Measurements from ENCODE around the gene CCL24. TPM values are rescaled to one million over a fixed set of nuclear protein-coding genes. Genes with fewer than 3 reads are reported as not detected.
A peak's percentile ranks its signal among the peaks of the same experiment; 100 is the strongest.
"Not testable (repeated sequence)": the region's sequence is repeated elsewhere in the genome, so short reads cannot be mapped to it uniquely, and the experiment has no call there.

CCL24 gene
- total RNA-seq = 4.1 TPM
- long read RNA-seq, partial matches to known transcripts = 0 of 1 reads
- long read RNA-seq, other reads (novel, unspliced or antisense) = 0 of 1 reads

GRCh38 chr7:75813781-75814236, at the start of gene CCL24:
Gene CCL24 (minus strand): TSS chr7:75813806. CDS start chr7:75813715, 91 bp downstream.
- DNase-seq (peak; percentile 62), ATAC-seq (peak; percentile 40 to 54)
- Histone ChIP-seq H3K36me3 (no peaks in the 10 kb centered on the region), H3K27ac (no peak within 1 kb of the TSS), H3K9me3 (no peaks in the 10 kb centered on the region), H3K4me1 (no peaks in the 10 kb centered on the region), H3K27me3 (ENCODE audit: low read depth) (no peaks in the 10 kb centered on the region), H3K4me3 (no peak within 1 kb of the TSS)
- intact Hi-C loops (cut with DNase I) = no loop called here
- no peak for TF ChIP-seq CTCF (IDR thresholded peaks at IDR 0.05)

- Histone ChIP-seq H3K27ac (no peak overlapping the region), H3K4me1 (peaks cover 7% of the 10 kb centered on the region), H3K4me3 (no peak overlapping the region), H3K27me3 (ENCODE audit: low read depth) (no peaks in the 10 kb centered on the region), H3K9me3 (no peaks in the 10 kb centered on the region), H3K36me3 (no peaks in the 10 kb centered on the region)
- TF ChIP-seq CTCF (IDR thresholded peaks at IDR 0.05) = no peak
- no peak for DNase-seq
- peak; percentile 53 to 72 for ATAC-seq
- intact Hi-C loops (cut with DNase I) = loop anchor here (10.0 kb wide), 1 partner anchor 163 kb away; no protein-coding TSS in a partner anchor
Measured at GRCh38 chr7:75861636-75862035, 48.0 kb upstream of the CCL24 start.

- intact Hi-C loops (cut with DNase I) = no loop called here
- no peaks in the 10 kb centered on the region for H3K4me1 ChIP-seq
Measured at GRCh38 chr7:75858410-75858809, 44.8 kb upstream of the CCL24 start.

GRCh38 chr7:75856536-75856935, 42.9 kb upstream of the CCL24 start:
- TF ChIP-seq CTCF (IDR thresholded peaks at IDR 0.05) = no peak
- no peaks in the 10 kb centered on the region for H3K9me3 ChIP-seq
- intact Hi-C loops (cut with DNase I) = no loop called here
- no peaks in the 10 kb centered on the region for H3K27me3 ChIP-seq (ENCODE audit: low read depth)
- DNase-seq (no peak), ATAC-seq (peak; percentile 78 to 82)
- H3K4me3 ChIP-seq = no peak overlapping the region
- H3K36me3 ChIP-seq = no peaks in the 10 kb centered on the region
- H3K27ac ChIP-seq = no peak overlapping the region
- H3K4me1 ChIP-seq = no peaks in the 10 kb centered on the region

More at GRCh38 chr7:75858410-75858809, 44.8 kb upstream of the CCL24 start:
- H3K36me3 ChIP-seq = no peaks in the 10 kb centered on the region
- ATAC-seq (no peak), DNase-seq (no peak)
- no peak overlapping the region for H3K4me3 ChIP-seq
- H3K27ac ChIP-seq = no peak overlapping the region
- no peaks in the 10 kb centered on the region for H3K9me3 ChIP-seq
- no peak for TF ChIP-seq CTCF (IDR thresholded peaks at IDR 0.05)
- H3K27me3 ChIP-seq (ENCODE audit: low read depth) = no peaks in the 10 kb centered on the region

- intact Hi-C loops (cut with DNase I) = not testable (repeated sequence)
Measured at GRCh38 chr7:75854813-75855345, 41.3 kb upstream of the CCL24 start.

GRCh38 chr7:75854233-75854632, 40.6 kb upstream of the CCL24 start:
- peak; percentile 55 for DNase-seq
- Histone ChIP-seq H3K27ac (no peak overlapping the region), H3K36me3 (no peaks in the 10 kb centered on the region), H3K4me3 (no peak overlapping the region), H3K4me1 (no peaks in the 10 kb centered on the region), H3K27me3 (ENCODE audit: low read depth) (no peaks in the 10 kb centered on the region), H3K9me3 (no peaks in the 10 kb centered on the region)
- intact Hi-C loops (cut with DNase I) = no loop called here
- no peak for TF ChIP-seq CTCF (IDR thresholded peaks at IDR 0.05)
- ATAC-seq = peak; percentile 25 to 50

More at GRCh38 chr7:75854813-75855345, 41.3 kb upstream of the CCL24 start:
- not testable (repeated sequence) for H3K4me1 ChIP-seq; H3K27ac ChIP-seq; H3K27me3 ChIP-seq (ENCODE audit: low read depth); H3K9me3 ChIP-seq; H3K36me3 ChIP-seq; DNase-seq; H3K4me3 ChIP-seq
- peak in 1 of 2 donors; percentile 27 for ATAC-seq
